HT-29 (cell line): ENCODE results near the gene SLC28A1. TPM values are rescaled to one million over a fixed set of nuclear protein-coding genes. Genes with fewer than 3 reads are reported as not detected.
"Not testable (repeated sequence)": the region's sequence is repeated elsewhere in the genome, so short reads cannot be mapped to it uniquely, and the experiment has no call there.

Experiments
- DNase-seq: peaks from one replicate; pipeline ENCODE4 v3.0.0-alpha.2; 2015; ENCODE audit warnings: low spot score
- total RNA-seq: library from RNA; depleted of rRNA; stranded (reverse); fragments of >200 nt; shearing (Covaris generic); gene quantifications from 2 replicates; pipeline ENCODE4 v1.2.3, GENCODE V29; 2014

The SLC28A1 gene
- total RNA-seq, 1 experiment from 2014 or later: 0.13 TPM

GRCh38 chr15:84969257-84969656 is 84.8 kb downstream of the SLC28A1 start:
- no peak for DNase-seq

GRCh38 chr15:84970843-84971242 is 86.4 kb downstream of the SLC28A1 start:
- no peak for DNase-seq

GRCh38 chr15:84973492-84974460 is 89.3 kb downstream of the SLC28A1 start:
- DNase-seq: no peak

- no peak for DNase-seq
Observed at GRCh38 chr15:84975871-84976351, 91.4 kb downstream of the SLC28A1 start.

- DNase-seq: no peak
Observed at GRCh38 chr15:84976746-84977345, 92.4 kb downstream of the SLC28A1 start.

GRCh38 chr15:84979651-84980050 is 95.2 kb downstream of the SLC28A1 start:
- DNase-seq: peak; percentile 46

GRCh38 chr15:84980196-84981053 is 96.0 kb downstream of the SLC28A1 start:
- peak; percentile 92 for DNase-seq

GRCh38 chr15:84981054-84981710 is 96.7 kb downstream of the SLC28A1 start:
- DNase-seq: peak; percentile 98

- DNase-seq: peak; percentile 57
Observed at GRCh38 chr15:84981711-84982300, 97.3 kb downstream of the SLC28A1 start, which contains the start of gene PDE8A. Gene PDE8A (plus strand): TSS chr15:84981856. CDS start chr15:84982163, 307 bp downstream.

- peak; percentile 68 for DNase-seq
Observed at GRCh38 chr15:84982301-84982920, 97.9 kb downstream of the SLC28A1 start.

GRCh38 chr15:84983294-84983693 is 98.8 kb downstream of the SLC28A1 start:
- peak; percentile 40 for DNase-seq

GRCh38 chr15:84983711-84984110 is 99.2 kb downstream of the SLC28A1 start:
- DNase-seq: no peak

- no peak for DNase-seq
Observed at GRCh38 chr15:84985158-84985557, 100.7 kb downstream of the SLC28A1 start.

GRCh38 chr15:84987351-84987750 is 102.9 kb downstream of the SLC28A1 start:
- DNase-seq: not testable (repeated sequence)

GRCh38 chr15:84987949-84988624 is 103.6 kb downstream of the SLC28A1 start:
- DNase-seq: no peak

- DNase-seq: no peak
Observed at GRCh38 chr15:84988909-84989644, 104.6 kb downstream of the SLC28A1 start.

GRCh38 chr15:84990507-84990906 is 106.0 kb downstream of the SLC28A1 start:
- DNase-seq: no peak

- DNase-seq: no peak
Observed at GRCh38 chr15:84991014-84991712, 106.7 kb downstream of the SLC28A1 start.
